ENCODE results near the gene MBOAT7. TPM values are rescaled to one million over a fixed set of nuclear protein-coding genes. Genes with fewer than 3 reads are reported as not detected.

Gene MBOAT7
- total and polyA plus RNA-seq, 2 of the 8 experiments (the other 6 are each of a cell fraction or from before 2014, with no cell fraction given): 85.5 to 90.9 TPM

DNA sequence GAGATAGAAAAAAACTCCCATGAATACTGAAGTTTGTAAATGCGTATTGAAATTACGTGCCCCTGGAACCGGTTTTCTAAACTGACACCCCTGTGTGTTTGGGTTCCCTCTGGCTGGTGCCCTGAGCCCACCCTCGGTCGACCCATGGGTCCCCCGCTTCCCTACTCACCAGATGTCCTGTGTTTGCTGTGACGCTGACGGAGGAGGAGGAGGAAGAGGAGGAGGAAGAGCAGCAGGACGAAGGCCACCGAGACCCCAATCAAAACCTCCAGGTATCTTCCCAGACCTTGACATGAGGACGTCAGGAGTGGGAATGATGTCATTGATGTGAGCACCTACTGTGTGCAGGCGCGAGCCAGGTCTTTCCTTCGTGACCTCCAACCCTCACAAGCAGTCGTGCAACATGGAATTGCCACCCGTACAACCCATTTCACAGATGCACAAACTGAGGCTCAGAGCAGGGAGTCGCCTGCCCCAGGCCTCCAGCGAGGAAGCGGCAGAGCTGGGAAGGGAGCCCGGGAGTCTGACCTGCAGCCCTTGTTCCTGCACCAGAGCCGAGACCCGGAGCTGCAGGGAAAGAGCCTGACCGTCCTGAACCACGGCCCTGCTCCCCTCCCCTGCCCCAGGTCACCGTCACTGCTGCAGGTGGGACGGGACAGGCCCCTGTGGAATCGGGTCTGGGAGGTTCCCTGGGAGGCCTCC, 29.7 kb upstream of the MBOAT7 start:
- Histone ChIP-seq H3K27ac (ENCODE audit: low read depth, low read length) (no peak overlapping the region), H3K18ac (ENCODE audit: extremely low read depth, low read length) (no peak overlapping the region), H3K79me1 (ENCODE audit: low read depth, low read length) (no peaks in the 10 kb centered on the region), H3K23me2 (ENCODE audit: low read depth, low read length) (no peaks in the 10 kb centered on the region), H4K91ac (replicated peaks; ENCODE audit: insufficient read length, low read length) (no peak overlapping the region), H3K79me2 (ENCODE audit: control insufficient read depth in 1 of 2, insufficient read depth in 2 of 2, low read length in 2 of 2) (no peaks in the 10 kb centered on the region), H2AK5ac (ENCODE audit: low read depth, low read length) (no peak overlapping the region), H3K14ac (ENCODE audit: insufficient read length) (no peak overlapping the region), H3K4me3 (ENCODE audit: extremely low read depth in 1 of 4, insufficient read depth in 2 of 4, low read depth in 3 of 4, low read length in 4 of 4) (no peak overlapping the region), H3K4me1 (replicated peaks in 1 of 4; ENCODE audit: control insufficient read depth in 3 of 4, insufficient read depth in 4 of 4, low read length in 3 of 4) (peaks cover 0 to 1% (median 0%) of the 10 kb centered on the region in 4 experiments; a peak in 2 of 7 replicates), H2AFZ (ENCODE audit: low read length) (no peak overlapping the region), H4K8ac (ENCODE audit: extremely low read depth, insufficient read depth, low read length) (no peak overlapping the region), H3K36me3 (ENCODE audit: control insufficient read depth in 2 of 4, insufficient read depth in 4 of 4, low read length in 3 of 4) (no peaks in the 10 kb centered on the region), H4K20me1 (replicated peaks in 1 of 2; ENCODE audit: control insufficient read depth in 1 of 2, insufficient read depth in 2 of 2, low read length in 2 of 2) (no peaks in the 10 kb centered on the region), H2BK12ac (ENCODE audit: low read depth, low read length) (no peak overlapping the region), H2BK5ac (ENCODE audit: low read depth, low read length) (no peak overlapping the region), H2BK15ac (ENCODE audit: low read length) (no peak overlapping the region), H3K9ac (replicated peaks in 1 of 4; ENCODE audit: extremely low read depth in 1 of 4, low read depth in 3 of 4, low read length in 3 of 4) (no peak overlapping the region), H3K27me3 (replicated peaks in 1 of 4; ENCODE audit: control insufficient read depth in 3 of 4, extremely low read depth in 1 of 4, insufficient read depth in 3 of 4, low read length in 3 of 4) (no peaks in the 10 kb centered on the region), H4K5ac (ENCODE audit: insufficient read length, low read depth, low read length) (no peak overlapping the region), H2BK20ac (ENCODE audit: low read length) (no peak overlapping the region), H3K56ac (replicated peaks; ENCODE audit: insufficient read length, low read depth, low read length) (no peak overlapping the region), H3K4ac (replicated peaks; ENCODE audit: insufficient read length, low read depth, low read length) (no peak overlapping the region), H2BK120ac (replicated peaks; ENCODE audit: low read depth, low read length) (no peak overlapping the region), H3K4me2 (ENCODE audit: insufficient read depth in 1 of 2, low read depth in 2 of 2, low read length in 2 of 2) (no peak overlapping the region), H3K9me3 (ENCODE audit: insufficient read depth in 2 of 2, low read depth in 1 of 2, low read length in 1 of 2) (no peaks in the 10 kb centered on the region), H3K23ac (ENCODE audit: insufficient read length) (no peak overlapping the region)
- 88% methylated on average over 26 of the region's 27 CpGs; no CpG with 5 or more reads in 1 of the 2 experiments for WGBS, 2 experiments (ENCODE audit: extremely low coverage in 1 of 2, insufficient coverage in 1 of 2, insufficient read length in 1 of 2, insufficient replicate concordance in 2 of 2, low coverage in 1 of 2, low lambda C conversion rate in 2 of 2, missing lambda C conversion rate in 1 of 2)
- ChIA-PET POLR2A (ENCODE audit: partially characterized antibody) (interaction anchor here (5.4 to 23.4 kb wide), 2 partner anchors 12 to 30 kb away, joined by 33 to 909 read pairs; partner anchors contain the start of genes MBOAT7, RPS9 and TSEN34), CTCF (ENCODE audit: partially characterized antibody) (no interaction called here)
- DNase-seq (ENCODE audit: low read depth in 1 of 2, low spot score in 2 of 2): no peak
- no peak for TF ChIP-seq CHD1 (IDR thresholded peaks at IDR 0.05; ENCODE audit: low read depth, low read length)
- TF ChIP-seq MAFK (IDR thresholded peaks at IDR 0.05; ENCODE audit: low read depth, low read length): no peak
- TF ChIP-seq EGR1 (IDR thresholded peaks at IDR 0.05; ENCODE audit: borderline replicate concordance, low read depth, low read length): no peak
- no peak for TF ChIP-seq TBP (IDR thresholded peaks at IDR 0.05; ENCODE audit: low read depth, low read length)
- no peak for TF ChIP-seq NRF1 (IDR thresholded peaks at IDR 0.05; ENCODE audit: low read depth, low read length)
- no peak for TF ChIP-seq JUN (IDR thresholded peaks at IDR 0.05; ENCODE audit: low read depth, low read length)
- FAIRE-seq: no peak
